OCI-LY1 (cell line): ENCODE data around the gene PTGES2.

Experiments
- EZH2 ChIP-seq: fragments of 200-600 bp; sonication (generic), shearing (Covaris generic); IDR thresholded peaks from 2 replicates; pipeline ENCODE4 v1.8.0; 2017; ENCODE audit warnings: borderline replicate concordance, mixed run types, mild to moderate bottlenecking, antibody characterized with exemption, low read length, moderate library complexity, mixed read lengths
- TF ChIP-seq, protein P1 (sequence below): fragments of 200-600 bp; sonication (generic), shearing (Covaris generic); IDR thresholded peaks from 2 replicates; pipeline ENCODE4 v1.5.1; 2017; ENCODE audit warnings: mild to moderate bottlenecking, antibody characterized with exemption, low read length, moderate library complexity, mixed read lengths

DNA sequence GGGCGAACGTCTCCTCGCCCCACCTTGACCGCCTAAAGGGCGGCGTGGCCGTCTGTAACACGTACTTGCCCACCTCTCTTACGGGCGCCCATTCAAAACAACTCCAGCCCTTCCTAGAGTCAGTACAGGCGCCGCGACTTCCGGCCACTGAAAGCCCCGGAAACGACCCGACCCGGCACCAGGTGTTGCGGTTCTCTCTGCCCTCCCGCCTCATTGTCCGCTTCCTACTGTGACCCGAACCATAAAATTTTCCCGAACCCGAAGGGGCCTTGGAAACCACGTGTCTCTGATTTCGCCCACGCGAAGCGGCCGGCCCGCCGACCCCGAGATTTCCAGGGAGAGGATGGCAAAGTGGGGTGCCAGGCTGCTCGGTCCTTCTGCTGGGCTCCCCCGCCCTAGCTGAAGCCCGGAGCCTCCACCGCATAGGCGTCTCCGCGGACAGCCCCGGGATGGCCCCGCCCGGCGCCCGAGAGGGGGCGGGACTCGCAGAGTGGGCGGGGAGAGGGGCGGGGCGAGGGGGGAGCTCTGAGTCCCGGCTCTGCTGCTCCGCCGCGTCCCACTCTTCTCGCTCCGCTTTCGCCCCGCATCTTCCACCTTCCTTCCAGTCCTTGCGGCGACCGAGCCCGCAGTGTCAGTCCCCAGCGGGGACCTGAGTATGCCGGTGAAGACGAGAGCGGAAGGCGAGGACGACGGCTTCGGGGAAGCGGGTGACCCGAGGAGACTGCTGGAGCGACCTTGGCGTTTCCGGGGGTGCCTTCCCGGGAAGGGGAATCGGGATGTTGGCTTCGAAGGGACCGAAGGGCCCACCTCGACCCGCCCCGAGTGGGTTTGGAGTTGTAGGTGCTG is 684 bp upstream of the PTGES2 start:
- TF ChIP-seq, protein P1, sequence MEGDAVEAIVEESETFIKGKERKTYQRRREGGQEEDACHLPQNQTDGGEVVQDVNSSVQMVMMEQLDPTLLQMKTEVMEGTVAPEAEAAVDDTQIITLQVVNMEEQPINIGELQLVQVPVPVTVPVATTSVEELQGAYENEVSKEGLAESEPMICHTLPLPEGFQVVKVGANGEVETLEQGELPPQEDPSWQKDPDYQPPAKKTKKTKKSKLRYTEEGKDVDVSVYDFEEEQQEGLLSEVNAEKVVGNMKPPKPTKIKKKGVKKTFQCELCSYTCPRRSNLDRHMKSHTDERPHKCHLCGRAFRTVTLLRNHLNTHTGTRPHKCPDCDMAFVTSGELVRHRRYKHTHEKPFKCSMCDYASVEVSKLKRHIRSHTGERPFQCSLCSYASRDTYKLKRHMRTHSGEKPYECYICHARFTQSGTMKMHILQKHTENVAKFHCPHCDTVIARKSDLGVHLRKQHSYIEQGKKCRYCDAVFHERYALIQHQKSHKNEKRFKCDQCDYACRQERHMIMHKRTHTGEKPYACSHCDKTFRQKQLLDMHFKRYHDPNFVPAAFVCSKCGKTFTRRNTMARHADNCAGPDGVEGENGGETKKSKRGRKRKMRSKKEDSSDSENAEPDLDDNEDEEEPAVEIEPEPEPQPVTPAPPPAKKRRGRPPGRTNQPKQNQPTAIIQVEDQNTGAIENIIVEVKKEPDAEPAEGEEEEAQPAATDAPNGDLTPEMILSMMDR: no peak
- no peak for TF ChIP-seq EZH2
